Activated CD4-positive, CD25-positive, alpha-beta regulatory T cell treated with anti-CD3 and anti-CD28 coated beads, Interleukin-2, amount 50 U/mL, for 24 hours (primary cell): ENCODE measurements around the gene ADCYAP1R1.
"Not testable (repeated sequence)": the region's sequence is repeated elsewhere in the genome, so short reads cannot be mapped to it uniquely, and the experiment has no call there.

Experiments
- ATAC-seq, 2 donors: fragments of 150-1000 bp; cut with Tn5 transposase; one replicate each; pipeline ENCODE4 v1.10.0; 2021; ENCODE audit warnings: mild to moderate bottlenecking in 1 of 2, moderate library complexity in 1 of 2

The ADCYAP1R1 gene

GRCh38 chr7:31146030-31146429 is 93.9 kb downstream of the ADCYAP1R1 start:
- no peak for ATAC-seq

GRCh38 chr7:31146538-31146937 is 94.4 kb downstream of the ADCYAP1R1 start:
- no peak for ATAC-seq

- no peak for ATAC-seq
Observed at GRCh38 chr7:31151849-31152248, 99.7 kb downstream of the ADCYAP1R1 start.

GRCh38 chr7:31153318-31153717 is 101.2 kb downstream of the ADCYAP1R1 start:
- not testable (repeated sequence) for ATAC-seq

GRCh38 chr7:31160941-31161340 is 108.8 kb downstream of the ADCYAP1R1 start:
- ATAC-seq = no peak
